Activated naive CD8-positive, alpha-beta T cell (primary cell): ENCODE measurements around the gene PIR.

Source experiments
- H3K27ac Mint-ChIP-seq: one replicate; pipeline ENCODE4 v1.8.0; 2021; ENCODE audit warnings: mixed read lengths
- H3K27me3 Mint-ChIP-seq: one replicate; pipeline ENCODE4 v1.8.0; 2021; ENCODE audit warnings: mixed read lengths
- H3K36me3 Mint-ChIP-seq: one replicate; pipeline ENCODE4 v1.8.0; 2021; ENCODE audit warnings: mixed read lengths
- H3K4me1 Mint-ChIP-seq: one replicate; pipeline ENCODE4 v1.8.0; 2021; ENCODE audit warnings: low read depth, mixed read lengths
- H3K4me3 Mint-ChIP-seq: one replicate; pipeline ENCODE4 v1.8.0; 2021; ENCODE audit warnings: mild to moderate bottlenecking, mixed read lengths
- H3K9me3 Mint-ChIP-seq: one replicate; pipeline ENCODE4 v1.8.0; 2021; ENCODE audit warnings: low read depth, mixed read lengths

The PIR gene

GRCh38 chrX:15416133-15416993, 76.8 kb downstream of the PIR start:
- Mint-ChIP-seq H3K4me1 (no peaks in the 10 kb centered on the region), H3K9me3 (peaks cover 4% of the 10 kb centered on the region), H3K36me3 (no peaks in the 10 kb centered on the region), H3K4me3 (no peak overlapping the region), H3K27ac (no peak overlapping the region), H3K27me3 (no peaks in the 10 kb centered on the region)

- Mint-ChIP-seq H3K9me3 (peaks cover 4% of the 10 kb centered on the region), H3K4me1 (no peaks in the 10 kb centered on the region), H3K27ac (no peak overlapping the region), H3K4me3 (no peak overlapping the region), H3K36me3 (no peaks in the 10 kb centered on the region), H3K27me3 (peaks cover 1% of the 10 kb centered on the region)
Measured at GRCh38 chrX:15413101-15413500, 80.0 kb downstream of the PIR start.

- peaks cover 1% of the 10 kb centered on the region for H3K27me3 Mint-ChIP-seq
- H3K4me3 Mint-ChIP-seq: no peak overlapping the region
- H3K4me1 Mint-ChIP-seq: no peaks in the 10 kb centered on the region
- H3K9me3 Mint-ChIP-seq: no peaks in the 10 kb centered on the region
- no peak overlapping the region for H3K27ac Mint-ChIP-seq
- H3K36me3 Mint-ChIP-seq: no peaks in the 10 kb centered on the region
Measured at GRCh38 chrX:15410947-15411346, 82.2 kb downstream of the PIR start.

- Mint-ChIP-seq H3K4me1 (no peaks in the 10 kb centered on the region), H3K27me3 (peaks cover 1% of the 10 kb centered on the region), H3K9me3 (no peaks in the 10 kb centered on the region), H3K36me3 (no peaks in the 10 kb centered on the region), H3K27ac (no peak overlapping the region), H3K4me3 (no peak overlapping the region)
Measured at GRCh38 chrX:15410430-15410829, 82.7 kb downstream of the PIR start.

- H3K27me3 Mint-ChIP-seq: peaks cover 2% of the 10 kb centered on the region
- H3K4me1 Mint-ChIP-seq: no peaks in the 10 kb centered on the region
- no peak overlapping the region for H3K27ac Mint-ChIP-seq
- no peaks in the 10 kb centered on the region for H3K9me3 Mint-ChIP-seq
- no peak overlapping the region for H3K4me3 Mint-ChIP-seq
- no peaks in the 10 kb centered on the region for H3K36me3 Mint-ChIP-seq
Measured at GRCh38 chrX:15405846-15406245, 87.3 kb downstream of the PIR start.

- Mint-ChIP-seq H3K27me3 (peaks cover 2% of the 10 kb centered on the region), H3K4me1 (no peaks in the 10 kb centered on the region), H3K9me3 (no peaks in the 10 kb centered on the region), H3K27ac (no peak overlapping the region), H3K4me3 (no peak overlapping the region), H3K36me3 (no peaks in the 10 kb centered on the region)
Measured at GRCh38 chrX:15404401-15405096, 88.6 kb downstream of the PIR start.

- Mint-ChIP-seq H3K9me3 (no peaks in the 10 kb centered on the region), H3K4me3 (no peak overlapping the region), H3K27me3 (peaks cover 1% of the 10 kb centered on the region), H3K36me3 (no peaks in the 10 kb centered on the region), H3K27ac (no peak overlapping the region), H3K4me1 (no peaks in the 10 kb centered on the region)
Measured at GRCh38 chrX:15401378-15401777, 91.8 kb downstream of the PIR start.

- no peaks in the 10 kb centered on the region for H3K36me3 Mint-ChIP-seq
- no peak overlapping the region for H3K4me3 Mint-ChIP-seq
- no peaks in the 10 kb centered on the region for H3K9me3 Mint-ChIP-seq
- H3K4me1 Mint-ChIP-seq: no peaks in the 10 kb centered on the region
- H3K27ac Mint-ChIP-seq: no peak overlapping the region
- peaks cover 1% of the 10 kb centered on the region for H3K27me3 Mint-ChIP-seq
Measured at GRCh38 chrX:15399962-15400391, 93.2 kb downstream of the PIR start.

GRCh38 chrX:15398874-15399273, 94.3 kb downstream of the PIR start:
- no peak overlapping the region for H3K27ac Mint-ChIP-seq
- no peaks in the 10 kb centered on the region for H3K36me3 Mint-ChIP-seq
- no peaks in the 10 kb centered on the region for H3K9me3 Mint-ChIP-seq
- no peaks in the 10 kb centered on the region for H3K4me1 Mint-ChIP-seq
- H3K27me3 Mint-ChIP-seq: no peaks in the 10 kb centered on the region
- H3K4me3 Mint-ChIP-seq: no peak overlapping the region

GRCh38 chrX:15395789-15396188, 97.3 kb downstream of the PIR start:
- H3K9me3 Mint-ChIP-seq: no peaks in the 10 kb centered on the region
- no peaks in the 10 kb centered on the region for H3K36me3 Mint-ChIP-seq
- H3K27me3 Mint-ChIP-seq: no peaks in the 10 kb centered on the region
- H3K4me3 Mint-ChIP-seq: no peak overlapping the region
- no peak overlapping the region for H3K27ac Mint-ChIP-seq
- H3K4me1 Mint-ChIP-seq: no peaks in the 10 kb centered on the region

- no peak overlapping the region for H3K4me3 Mint-ChIP-seq
- H3K9me3 Mint-ChIP-seq: no peaks in the 10 kb centered on the region
- H3K4me1 Mint-ChIP-seq: no peaks in the 10 kb centered on the region
- no peaks in the 10 kb centered on the region for H3K27me3 Mint-ChIP-seq
- no peak overlapping the region for H3K27ac Mint-ChIP-seq
- no peaks in the 10 kb centered on the region for H3K36me3 Mint-ChIP-seq
Measured at GRCh38 chrX:15391850-15392249, 101.3 kb downstream of the PIR start.

- no peaks in the 10 kb centered on the region for H3K36me3 Mint-ChIP-seq
- no peaks in the 10 kb centered on the region for H3K4me1 Mint-ChIP-seq
- no peak within 1 kb of the TSS for H3K4me3 Mint-ChIP-seq
- H3K27ac Mint-ChIP-seq: no peak within 1 kb of the TSS
- no peaks in the 10 kb centered on the region for H3K27me3 Mint-ChIP-seq
- H3K9me3 Mint-ChIP-seq: no peaks in the 10 kb centered on the region
Measured at GRCh38 chrX:15384304-15384703, 108.8 kb downstream of the PIR start, which contains the start of gene VEGFD. TSS of gene VEGFD (minus strand) at chrX:15384413. CDS start at chrX:15383946, 467 bp downstream.

GRCh38 chrX:15382813-15383212, 110.3 kb downstream of the PIR start:
- H3K4me3 Mint-ChIP-seq: no peak overlapping the region
- no peaks in the 10 kb centered on the region for H3K27me3 Mint-ChIP-seq
- H3K4me1 Mint-ChIP-seq: no peaks in the 10 kb centered on the region
- no peak overlapping the region for H3K27ac Mint-ChIP-seq
- H3K36me3 Mint-ChIP-seq: no peaks in the 10 kb centered on the region
- H3K9me3 Mint-ChIP-seq: no peaks in the 10 kb centered on the region

GRCh38 chrX:15376956-15377355, 116.2 kb downstream of the PIR start:
- Mint-ChIP-seq H3K4me3 (no peak overlapping the region), H3K27me3 (no peaks in the 10 kb centered on the region), H3K36me3 (no peaks in the 10 kb centered on the region), H3K4me1 (no peaks in the 10 kb centered on the region), H3K27ac (no peak overlapping the region), H3K9me3 (no peaks in the 10 kb centered on the region)

GRCh38 chrX:15373976-15374375, 119.2 kb downstream of the PIR start:
- Mint-ChIP-seq H3K27me3 (no peaks in the 10 kb centered on the region), H3K36me3 (no peaks in the 10 kb centered on the region), H3K4me1 (no peaks in the 10 kb centered on the region), H3K4me3 (no peak overlapping the region), H3K9me3 (no peaks in the 10 kb centered on the region), H3K27ac (no peak overlapping the region)
